Kidney capillary endothelial cell (primary cell): ENCODE results near the gene VSIG10L2.
"Not testable (repeated sequence)": the region's sequence is repeated elsewhere in the genome, so short reads cannot be mapped to it uniquely, and the experiment has no call there.

Source experiments
- DNase-seq: peaks from one replicate; pipeline ENCODE4 v3.0.0-alpha.2; 2018; ENCODE audit warnings: low spot score

The VSIG10L2 gene

GRCh38 chr11:125945797-125946520, at the start of gene VSIG10L2:
Gene VSIG10L2, plus strand, starts transcription at chr11:125946044. Its CDS starts 12 bp downstream, at chr11:125946056.
- no peak for DNase-seq

- no peak for DNase-seq
These were observed 44.0 kb upstream of the VSIG10L2 start for GRCh38 chr11:125901872-125902271.

- no peak for DNase-seq
These were observed 43.4 kb upstream of the VSIG10L2 start for GRCh38 chr11:125902277-125902926.

- DNase-seq: peak; percentile 89
These were observed 42.7 kb upstream of the VSIG10L2 start, which contains the start of gene PUS3 for GRCh38 chr11:125902927-125903710. Gene PUS3, minus strand, starts transcription at chr11:125903206. Its CDS starts 6,922 bp downstream, at chr11:125896284.

- DNase-seq: no peak
These were observed 41.9 kb upstream of the VSIG10L2 start, which contains the start of gene DDX25 for GRCh38 chr11:125903711-125904659. Gene DDX25, plus strand, starts transcription at chr11:125904508. Its CDS starts 10 bp downstream, at chr11:125904518.

- DNase-seq: no peak
These were observed 41.2 kb upstream of the VSIG10L2 start for GRCh38 chr11:125904678-125905077.

GRCh38 chr11:125910226-125910849, 35.5 kb upstream of the VSIG10L2 start:
- no peak for DNase-seq

- DNase-seq: not testable (repeated sequence)
These were observed 31.2 kb upstream of the VSIG10L2 start for GRCh38 chr11:125914601-125915000.

- DNase-seq: no peak
These were observed 29.0 kb upstream of the VSIG10L2 start for GRCh38 chr11:125916683-125917347.

- no peak for DNase-seq
These were observed 27.6 kb upstream of the VSIG10L2 start for GRCh38 chr11:125918140-125918840.

GRCh38 chr11:125921042-125921441, 24.8 kb upstream of the VSIG10L2 start:
- no peak for DNase-seq

GRCh38 chr11:125922156-125922555, 23.7 kb upstream of the VSIG10L2 start:
- DNase-seq: no peak

- peak; percentile 46 for DNase-seq
These were observed 22.7 kb upstream of the VSIG10L2 start for GRCh38 chr11:125923012-125923579.

GRCh38 chr11:125923633-125924032, 22.2 kb upstream of the VSIG10L2 start:
- no peak for DNase-seq

GRCh38 chr11:125924384-125925007, 21.3 kb upstream of the VSIG10L2 start:
- no peak for DNase-seq

- DNase-seq: no peak
These were observed 20.6 kb upstream of the VSIG10L2 start for GRCh38 chr11:125925247-125925740.

- DNase-seq: no peak
These were observed 20.0 kb upstream of the VSIG10L2 start for GRCh38 chr11:125925804-125926203.

GRCh38 chr11:125926682-125927081, 19.2 kb upstream of the VSIG10L2 start:
- no peak for DNase-seq
